DND-41 (cell line): ENCODE data around the gene CAPG.

Experiments used
- EZH2 ChIP-seq: IDR thresholded peaks from 3 replicates; pipeline ENCODE4 v1.6.1; 2012; ENCODE audit warnings: borderline replicate concordance, low read depth, mild to moderate bottlenecking, moderate library complexity, low read length, inconsistent platforms; ENCODE audit not compliant: severe bottlenecking
- TF ChIP-seq, protein P1 (sequence below): IDR thresholded peaks from 2 replicates; pipeline ENCODE4 v1.5.1; 2012; ENCODE audit warnings: borderline replicate concordance, low read length, moderate library complexity, mild to moderate bottlenecking; ENCODE audit not compliant: poor library complexity, severe bottlenecking; ENCODE audit errors: extremely low read depth

GRCh38 chr2:85410584-85411404, 628 bp upstream of the CAPG start:
- TF ChIP-seq, protein P1, sequence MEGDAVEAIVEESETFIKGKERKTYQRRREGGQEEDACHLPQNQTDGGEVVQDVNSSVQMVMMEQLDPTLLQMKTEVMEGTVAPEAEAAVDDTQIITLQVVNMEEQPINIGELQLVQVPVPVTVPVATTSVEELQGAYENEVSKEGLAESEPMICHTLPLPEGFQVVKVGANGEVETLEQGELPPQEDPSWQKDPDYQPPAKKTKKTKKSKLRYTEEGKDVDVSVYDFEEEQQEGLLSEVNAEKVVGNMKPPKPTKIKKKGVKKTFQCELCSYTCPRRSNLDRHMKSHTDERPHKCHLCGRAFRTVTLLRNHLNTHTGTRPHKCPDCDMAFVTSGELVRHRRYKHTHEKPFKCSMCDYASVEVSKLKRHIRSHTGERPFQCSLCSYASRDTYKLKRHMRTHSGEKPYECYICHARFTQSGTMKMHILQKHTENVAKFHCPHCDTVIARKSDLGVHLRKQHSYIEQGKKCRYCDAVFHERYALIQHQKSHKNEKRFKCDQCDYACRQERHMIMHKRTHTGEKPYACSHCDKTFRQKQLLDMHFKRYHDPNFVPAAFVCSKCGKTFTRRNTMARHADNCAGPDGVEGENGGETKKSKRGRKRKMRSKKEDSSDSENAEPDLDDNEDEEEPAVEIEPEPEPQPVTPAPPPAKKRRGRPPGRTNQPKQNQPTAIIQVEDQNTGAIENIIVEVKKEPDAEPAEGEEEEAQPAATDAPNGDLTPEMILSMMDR, result no peak
- no peak for TF ChIP-seq EZH2
